Adrenal gland (tissue), 12 donors: ENCODE data around the gene PDF. TPM values are rescaled to one million over a fixed set of nuclear protein-coding genes. Genes with fewer than 3 reads are reported as not detected.

Experiments used
- DNase-seq, 7 donors: peaks; one replicate each; pipeline ENCODE4 v3.0.0-alpha.2; 2019 to 2020
- H3K27ac ChIP-seq, 5 donors: fragments of 200-600 bp; sonication (generic) in 4 of 5; 1 replicate in 3 of 5; 2 replicates in 2 of 5; pipeline versions ENCODE4 v1.5.1 to v1.8.0; 2016 to 2020; ENCODE audit warnings: mild to moderate bottlenecking in 1 of 5
- H3K27me3 ChIP-seq: fragments of 200-600 bp; 2 replicates; pipeline ENCODE4 v1.8.0; 2021
- H3K36me3 ChIP-seq, 2 donors: fragments of 200-600 bp; replicated peaks in 1 of 2; 1 replicate in 1 of 2; 2 replicates in 1 of 2; pipeline versions ENCODE4 v1.5.1 to v1.8.0; 2018 to 2022
- H3K4me1 ChIP-seq, 2 donors: fragments of 200-600 bp; replicated peaks in 1 of 2; 1 replicate in 1 of 2; 2 replicates in 1 of 2; pipeline versions ENCODE4 v1.5.1 to v1.8.0; 2018 to 2021
- H3K4me3 ChIP-seq, 4 donors: fragments of 200-600 bp; sonication (generic) in 3 of 4; one replicate each; pipeline ENCODE4 v1.5.1; 2016 to 2018
- H3K9me3 ChIP-seq, 3 donors: fragments of 200-600 bp; sonication (generic) in 1 of 3; replicated peaks in 1 of 3; 1 replicate in 2 of 3; 2 replicates in 1 of 3; pipeline versions ENCODE4 v1.5.1 to v1.8.0; 2016 to 2021
- POLR2A ChIP-seq, 2 donors: fragments of 450-650 bp; IDR thresholded peaks; one replicate each; pipeline ENCODE4 v1.6.1; 2017; ENCODE audit warnings: antibody characterized with exemption in 2 of 2, mild to moderate bottlenecking in 2 of 2, moderate library complexity in 1 of 2
- WGBS, 4 donors: extraction: QIAGEN DNeasy Blood & Tissue Kit in 2 of 4; methylation state at CpG; one replicate each; pipeline versions ENCODE4 v1.1.5 to v1.1.7; 2013 to 2017; 5-methylcytosine and 5-hydroxymethylcytosine counted together
- intact Hi-C, 2 donors: fragments of 100-400 bp; cut with DNase I; formaldehyde crosslinking; loops; one replicate each; pipeline versions ENCODE4 v1.14.1 to v1.15.0; 2022 to 2023
- polyA plus RNA-seq, 3 donors: library from polyadenylated mRNA; stranded (reverse); fragments of 200-250 nt in 2 of 3; fragments of 350-450 nt in 1 of 3; fragmentation: Illumina TruSeq in 1 of 3; extraction: RNeasy Lipid Tissue Mini Kit (QIAGEN cat#74804) in 1 of 3; gene quantifications; one replicate each; pipeline ENCODE4 v1.2.3, GENCODE V29; 2013 to 2014
- total RNA-seq, 9 donors: library from RNA; depleted of rRNA in 4 of 9; stranded (reverse); fragments of >200 nt in 4 of 9; fragments of 120-200 nt in 1 of 9; fragmentation: NEBNext Ultra II Directional in 1 of 9; extraction: Animal tissue kit (Norgen Biotek cat#: 25700) in 1 of 9; gene quantifications; one replicate each; pipeline versions ENCODE4 v1.1.0 to v1.2.4, GENCODE V29; 2013 to 2023
- TF ChIP-seq, protein P1 (sequence below), 6 experiments: fragments of 450-650 bp in 4 of 6; fragments of 200-600 bp in 2 of 6; sonication (generic) in 1 of 6; IDR thresholded peaks; 1 replicate in 5 of 6; 2 replicates in 1 of 6; pipeline versions ENCODE4 v1.5.1 to v1.8.0; 2016 to 2021; ENCODE audit warnings: antibody characterized with exemption in 6 of 6, mild to moderate bottlenecking in 2 of 6, moderate library complexity in 1 of 6
- donor health status: healthy with polysubstance abuse.
- donor health status: Bipolar disorder and iron deficiency.
- donor health status: DM: yes; HTN: yes; CAD: no.
- donor health status: DM: no; HTN: no; CAD: no.
- donor health status: DM: no; HTN: no; CAD: no.
- donor health status: DM: yes; HTN: yes; CAD: no.

Gene PDF
- total and polyA plus RNA-seq, 12 donors = 1.2 to 61.9 (median 17.6) TPM

DNA sequence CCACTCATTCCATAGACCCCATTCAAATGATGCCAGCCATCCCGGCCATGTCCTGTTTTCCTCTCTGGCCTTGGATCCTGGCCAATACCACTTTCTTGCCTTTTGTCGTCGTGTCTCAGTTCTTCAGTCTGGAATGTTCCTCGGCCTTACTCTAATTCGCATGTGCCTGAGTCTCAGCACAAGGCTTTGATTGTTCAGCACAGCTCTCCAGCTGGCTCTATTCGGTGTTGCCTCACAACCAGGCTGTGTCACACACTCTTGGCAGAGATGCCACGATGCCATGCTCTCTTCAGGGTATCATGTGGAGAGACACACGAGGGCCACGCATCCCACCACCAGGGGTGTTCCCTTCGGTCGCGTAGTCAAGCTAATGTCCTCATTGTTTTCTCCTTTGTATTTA, 21.1 kb downstream of the PDF start:
- Histone ChIP-seq H3K4me3 (no peak overlapping the region), H3K27me3 (no peaks in the 10 kb centered on the region), H3K36me3 (no peaks in the 10 kb centered on the region), H3K9me3 (no peaks in the 10 kb centered on the region), H3K27ac (no peak overlapping the region), H3K4me1 (peaks cover 11 to 14% of the 10 kb centered on the region in 2 donors)
- no peak for DNase-seq
- TF ChIP-seq POLR2A (IDR thresholded peaks at IDR 0.05) = no peak
- TF ChIP-seq, protein P1, sequence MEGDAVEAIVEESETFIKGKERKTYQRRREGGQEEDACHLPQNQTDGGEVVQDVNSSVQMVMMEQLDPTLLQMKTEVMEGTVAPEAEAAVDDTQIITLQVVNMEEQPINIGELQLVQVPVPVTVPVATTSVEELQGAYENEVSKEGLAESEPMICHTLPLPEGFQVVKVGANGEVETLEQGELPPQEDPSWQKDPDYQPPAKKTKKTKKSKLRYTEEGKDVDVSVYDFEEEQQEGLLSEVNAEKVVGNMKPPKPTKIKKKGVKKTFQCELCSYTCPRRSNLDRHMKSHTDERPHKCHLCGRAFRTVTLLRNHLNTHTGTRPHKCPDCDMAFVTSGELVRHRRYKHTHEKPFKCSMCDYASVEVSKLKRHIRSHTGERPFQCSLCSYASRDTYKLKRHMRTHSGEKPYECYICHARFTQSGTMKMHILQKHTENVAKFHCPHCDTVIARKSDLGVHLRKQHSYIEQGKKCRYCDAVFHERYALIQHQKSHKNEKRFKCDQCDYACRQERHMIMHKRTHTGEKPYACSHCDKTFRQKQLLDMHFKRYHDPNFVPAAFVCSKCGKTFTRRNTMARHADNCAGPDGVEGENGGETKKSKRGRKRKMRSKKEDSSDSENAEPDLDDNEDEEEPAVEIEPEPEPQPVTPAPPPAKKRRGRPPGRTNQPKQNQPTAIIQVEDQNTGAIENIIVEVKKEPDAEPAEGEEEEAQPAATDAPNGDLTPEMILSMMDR (IDR thresholded peaks at IDR 0.05) = no peak
- 81 to 89% (median 85%) methylated on average over 12 of the region's 12 CpGs for WGBS, 4 donors
- intact Hi-C loops = no loop called here

DNA sequence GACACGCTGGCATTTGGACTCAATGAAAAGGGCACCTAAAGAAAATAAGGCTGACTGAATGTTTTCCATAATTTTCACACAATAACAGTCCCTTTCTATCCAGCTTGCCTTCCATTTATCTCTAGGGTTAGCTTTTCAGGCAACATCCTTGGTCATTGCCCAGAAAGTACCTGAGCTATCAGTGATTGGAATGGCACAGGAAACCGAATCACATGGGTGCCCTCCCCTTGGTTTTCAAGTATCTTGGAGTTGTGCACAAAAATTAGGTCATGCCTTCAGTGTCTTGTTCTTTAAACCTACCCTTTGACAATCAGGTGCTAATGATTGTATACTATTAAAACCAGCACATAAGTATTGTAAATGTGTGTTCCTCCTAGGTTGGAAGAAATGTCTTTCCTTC, 22.5 kb downstream of the PDF start:
- TF ChIP-seq, protein P1 (IDR thresholded peaks at IDR 0.05) = no peak
- TF ChIP-seq POLR2A (IDR thresholded peaks at IDR 0.05) = no peak
- H3K36me3 ChIP-seq = no peaks in the 10 kb centered on the region
- WGBS, 4 donors = 91 to 95% (median 93%) methylated on average over 2 of the region's 2 CpGs
- no peaks in the 10 kb centered on the region for H3K9me3 ChIP-seq
- intact Hi-C loops = no loop called here
- no peak overlapping the region for H3K4me3 ChIP-seq
- no peak for DNase-seq
- H3K4me1 ChIP-seq = peaks cover 11 to 14% of the 10 kb centered on the region in 2 donors
- H3K27ac ChIP-seq = no peak overlapping the region
- H3K27me3 ChIP-seq = no peaks in the 10 kb centered on the region

DNA sequence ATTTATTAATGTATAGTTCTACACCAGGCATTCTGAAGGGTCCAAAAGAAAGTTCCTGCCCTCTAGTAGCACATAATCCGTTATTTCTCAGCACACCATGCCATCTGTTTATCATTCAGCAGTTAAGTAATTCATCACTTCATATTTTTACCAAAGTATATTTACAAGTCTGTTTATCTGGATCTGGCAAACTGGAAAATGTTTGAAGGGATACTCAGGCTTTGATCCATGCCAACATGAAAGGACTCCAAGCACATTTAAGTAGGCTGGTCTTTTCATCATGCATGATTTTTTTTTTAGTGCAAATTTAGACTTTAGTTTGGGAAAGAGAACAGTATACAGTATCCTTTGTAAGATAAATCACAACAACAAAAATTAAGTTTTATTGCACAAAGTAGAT, 23.3 kb downstream of the PDF start:
- DNase-seq = no peak
- 68 to 80% (median 70%) methylated on average over 1 of the region's 1 CpG for WGBS, 4 donors
- Histone ChIP-seq H3K9me3 (no peaks in the 10 kb centered on the region), H3K4me1 (peaks cover 3 to 7% of the 10 kb centered on the region in 2 donors), H3K4me3 (no peak overlapping the region), H3K27ac (no peak overlapping the region), H3K36me3 (no peaks in the 10 kb centered on the region), H3K27me3 (no peaks in the 10 kb centered on the region)
- intact Hi-C loops = no loop called here
- TF ChIP-seq, protein P1 (IDR thresholded peaks at IDR 0.05) = no peak
- TF ChIP-seq POLR2A (IDR thresholded peaks at IDR 0.05) = no peak

DNA sequence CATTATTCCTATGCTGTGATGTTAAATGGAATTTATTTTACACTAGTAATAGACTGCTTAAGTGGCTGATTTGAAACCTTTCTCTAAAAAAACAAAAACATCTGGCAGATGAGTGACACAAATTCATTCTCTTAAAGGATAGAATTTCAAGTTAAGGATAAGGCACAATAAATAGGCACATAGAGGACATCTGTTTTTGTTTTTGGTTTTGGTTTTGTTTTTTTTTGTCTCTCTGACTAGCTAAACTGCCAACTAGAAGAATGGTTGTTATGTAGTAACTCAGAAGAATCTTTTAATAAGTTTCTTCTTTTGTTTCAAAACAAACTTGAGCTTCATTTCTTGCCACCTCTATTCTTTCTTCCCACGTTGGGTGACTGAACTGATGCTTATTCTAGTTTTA, 24.4 kb downstream of the PDF start:
- TF ChIP-seq, protein P1 (IDR thresholded peaks at IDR 0.05) = no peak
- TF ChIP-seq POLR2A (IDR thresholded peaks at IDR 0.05) = no peak
- H3K27ac ChIP-seq = no peak overlapping the region
- H3K36me3 ChIP-seq = peaks cover 0 to 4% of the 10 kb centered on the region in 2 donors
- no peak overlapping the region for H3K4me3 ChIP-seq
- WGBS, 4 donors = 73 to 85% (median 79%) methylated on average over 1 of the region's 1 CpG
- intact Hi-C loops = no loop called here
- no peaks in the 10 kb centered on the region for H3K27me3 ChIP-seq
- no peak for DNase-seq
- H3K9me3 ChIP-seq = no peaks in the 10 kb centered on the region
- peaks cover 0 to 4% of the 10 kb centered on the region in 2 donors for H3K4me1 ChIP-seq
